Ascending aorta (tissue), 2 donors: ENCODE results near the gene MGAT5B. TPM values are rescaled to one million over a fixed set of nuclear protein-coding genes. Genes with fewer than 3 reads are reported as not detected.

Source experiments
- DNase-seq, 2 donors: peaks; one replicate each; pipeline ENCODE4 v3.0.0-alpha.2; 2019; ENCODE audit warnings: low spot score in 2 of 2
- H3K27ac ChIP-seq, 2 donors: fragments of 200-600 bp; sonication (generic); one replicate each; pipeline ENCODE4 v1.5.1; 2016 to 2017; ENCODE audit warnings: mild to moderate bottlenecking in 1 of 2
- H3K27me3 ChIP-seq: fragments of 200-600 bp; sonication (generic); one replicate; pipeline ENCODE4 v1.5.1; 2017
- H3K36me3 ChIP-seq, 2 donors: fragments of 200-600 bp; sonication (generic); one replicate each; pipeline ENCODE4 v1.5.1; 2016
- H3K4me1 ChIP-seq, 2 donors: fragments of 200-600 bp; sonication (generic); one replicate each; pipeline ENCODE4 v1.5.1; 2016 to 2017; ENCODE audit warnings: mild to moderate bottlenecking in 1 of 2
- H3K4me3 ChIP-seq, 2 donors: fragments of 200-600 bp; sonication (generic); one replicate each; pipeline ENCODE4 v1.5.1; 2016 to 2017; ENCODE audit warnings: mild to moderate bottlenecking in 1 of 2
- H3K9me3 ChIP-seq, 2 donors: fragments of 200-600 bp; sonication (generic); one replicate each; pipeline ENCODE4 v1.5.1; 2016
- intact Hi-C: fragments of 100-400 bp; cut with DNase I; formaldehyde crosslinking; loops from one replicate; pipeline ENCODE4 v1.15.1; 2023
- total RNA-seq: library from RNA; depleted of rRNA; stranded (reverse); fragments of >200 nt; gene quantifications from one replicate; pipeline ENCODE4 v1.1.0, GENCODE V29; 2016
- TF ChIP-seq, protein P1 (sequence below), 3 experiments: fragments of 200-600 bp in 2 of 3; fragments of 450-650 bp in 1 of 3; sonication (generic) in 2 of 3; IDR thresholded peaks; one replicate each; pipeline ENCODE4 v1.5.1; 2016 to 2019; ENCODE audit warnings: antibody characterized with exemption in 3 of 3, mild to moderate bottlenecking in 1 of 3, moderate library complexity in 1 of 3

MGAT5B gene
- total RNA-seq, 1 donor from 2014 or later, result not detected

DNA sequence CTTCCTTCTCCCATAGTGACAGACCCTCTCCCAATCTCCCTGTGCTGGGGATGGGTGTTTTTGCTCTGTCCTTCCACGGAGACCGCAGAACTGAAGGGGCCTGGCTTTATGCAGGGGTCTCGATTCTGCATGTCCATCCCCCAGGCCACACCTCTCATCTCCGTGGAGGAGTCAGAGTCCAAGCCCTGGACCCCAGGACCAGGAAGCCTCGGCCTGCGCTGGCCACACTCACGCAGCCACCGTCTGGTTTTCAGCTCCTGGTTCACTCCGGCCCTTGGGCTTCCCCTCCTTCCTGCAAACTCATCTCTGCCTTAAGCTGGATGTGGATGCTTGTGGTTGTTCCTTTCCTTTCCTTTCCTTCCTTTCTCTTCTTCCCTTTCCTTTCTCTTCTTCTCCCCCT, 90.8 kb downstream of the MGAT5B start:
- H3K9me3 ChIP-seq, result no peaks in the 10 kb centered on the region
- H3K27me3 ChIP-seq, result no peaks in the 10 kb centered on the region
- no peak overlapping the region for H3K27ac ChIP-seq
- H3K4me1 ChIP-seq, result no peaks in the 10 kb centered on the region
- no peak for DNase-seq
- TF ChIP-seq, protein P1, sequence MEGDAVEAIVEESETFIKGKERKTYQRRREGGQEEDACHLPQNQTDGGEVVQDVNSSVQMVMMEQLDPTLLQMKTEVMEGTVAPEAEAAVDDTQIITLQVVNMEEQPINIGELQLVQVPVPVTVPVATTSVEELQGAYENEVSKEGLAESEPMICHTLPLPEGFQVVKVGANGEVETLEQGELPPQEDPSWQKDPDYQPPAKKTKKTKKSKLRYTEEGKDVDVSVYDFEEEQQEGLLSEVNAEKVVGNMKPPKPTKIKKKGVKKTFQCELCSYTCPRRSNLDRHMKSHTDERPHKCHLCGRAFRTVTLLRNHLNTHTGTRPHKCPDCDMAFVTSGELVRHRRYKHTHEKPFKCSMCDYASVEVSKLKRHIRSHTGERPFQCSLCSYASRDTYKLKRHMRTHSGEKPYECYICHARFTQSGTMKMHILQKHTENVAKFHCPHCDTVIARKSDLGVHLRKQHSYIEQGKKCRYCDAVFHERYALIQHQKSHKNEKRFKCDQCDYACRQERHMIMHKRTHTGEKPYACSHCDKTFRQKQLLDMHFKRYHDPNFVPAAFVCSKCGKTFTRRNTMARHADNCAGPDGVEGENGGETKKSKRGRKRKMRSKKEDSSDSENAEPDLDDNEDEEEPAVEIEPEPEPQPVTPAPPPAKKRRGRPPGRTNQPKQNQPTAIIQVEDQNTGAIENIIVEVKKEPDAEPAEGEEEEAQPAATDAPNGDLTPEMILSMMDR (IDR thresholded peaks at IDR 0.05), result no peak
- H3K4me3 ChIP-seq, result no peak overlapping the region
- intact Hi-C loops, result no loop called here
- no peaks in the 10 kb centered on the region for H3K36me3 ChIP-seq

DNA sequence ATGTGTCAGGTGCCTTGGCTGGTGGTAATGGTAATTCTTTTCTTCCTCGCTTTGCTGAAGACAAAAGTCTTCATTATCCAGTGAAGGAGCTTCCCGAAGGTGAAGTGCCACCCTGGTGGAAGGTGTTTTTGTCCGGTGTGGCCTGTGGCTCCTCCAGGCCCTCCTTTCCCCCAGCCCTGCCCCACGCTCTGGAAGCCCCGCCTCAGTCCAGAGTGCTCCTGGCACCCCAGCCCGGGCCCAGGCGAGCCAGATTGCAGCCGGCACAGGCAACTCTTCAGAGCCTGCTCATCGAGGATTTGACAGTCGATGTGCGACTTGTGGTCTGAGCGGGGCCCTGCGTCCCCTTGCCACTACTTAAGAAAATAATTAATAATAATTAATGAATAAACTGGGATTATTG, 93.7 kb downstream of the MGAT5B start:
- H3K27me3 ChIP-seq, result no peaks in the 10 kb centered on the region
- DNase-seq, result no peak
- intact Hi-C loops, result no loop called here

DNA sequence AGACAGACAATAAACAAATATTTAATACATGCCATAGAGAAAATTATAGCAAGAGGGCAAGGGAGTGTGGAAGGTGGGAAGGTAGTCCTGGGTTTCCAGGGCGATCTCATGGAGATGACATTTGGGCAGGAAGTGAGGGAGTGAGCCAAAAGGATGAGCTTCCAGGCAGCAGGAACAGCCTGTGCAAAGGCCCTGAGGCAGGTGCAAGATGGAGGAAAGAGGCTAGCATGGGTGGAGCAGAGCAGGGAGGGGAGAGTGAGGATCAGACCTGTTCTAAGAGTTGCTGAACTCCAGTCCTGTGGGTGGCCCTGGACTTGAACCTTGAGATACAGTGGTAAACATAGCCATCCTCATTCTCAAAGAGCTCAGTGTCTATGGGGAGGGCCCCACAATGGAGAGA, 94.7 kb downstream of the MGAT5B start:
- Histone ChIP-seq H3K27ac (no peak overlapping the region), H3K4me1 (no peaks in the 10 kb centered on the region), H3K4me3 (no peak overlapping the region), H3K9me3 (no peaks in the 10 kb centered on the region), H3K27me3 (no peaks in the 10 kb centered on the region), H3K36me3 (no peaks in the 10 kb centered on the region)
- intact Hi-C loops, result no loop called here
- TF ChIP-seq, protein P1 (IDR thresholded peaks at IDR 0.05), result no peak
- DNase-seq, result no peak

More for the DNA sequence above, 93.7 kb downstream of the MGAT5B start:
- H3K4me3 ChIP-seq, result no peak overlapping the region
- no peaks in the 10 kb centered on the region for H3K4me1 ChIP-seq
- no peaks in the 10 kb centered on the region for H3K9me3 ChIP-seq
- no peaks in the 10 kb centered on the region for H3K36me3 ChIP-seq
- H3K27ac ChIP-seq, result no peak overlapping the region
- TF ChIP-seq, protein P1 (IDR thresholded peaks at IDR 0.05), result no peak

DNA sequence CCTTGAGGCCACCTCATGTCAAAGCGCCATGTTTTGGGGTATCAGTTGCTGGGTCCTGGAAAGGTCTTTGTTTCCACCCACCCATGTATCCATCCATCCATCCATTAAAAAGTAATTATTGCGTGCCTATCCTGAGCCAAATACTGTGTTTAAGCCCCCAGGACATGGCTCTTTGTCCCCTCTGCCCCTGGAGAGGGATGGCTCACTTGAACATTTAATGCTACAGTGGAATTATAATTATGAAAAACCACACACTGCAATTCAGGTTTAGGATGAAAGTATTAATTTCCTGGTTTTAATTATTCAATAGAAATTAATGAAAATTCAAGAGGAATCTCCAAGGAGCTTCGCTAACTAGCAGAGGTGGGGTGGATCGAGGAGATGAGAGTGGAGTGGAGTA, 97.8 kb downstream of the MGAT5B start:
- peaks cover 9% of the 10 kb centered on the region for H3K27me3 ChIP-seq
- intact Hi-C loops, result no loop called here

DNA sequence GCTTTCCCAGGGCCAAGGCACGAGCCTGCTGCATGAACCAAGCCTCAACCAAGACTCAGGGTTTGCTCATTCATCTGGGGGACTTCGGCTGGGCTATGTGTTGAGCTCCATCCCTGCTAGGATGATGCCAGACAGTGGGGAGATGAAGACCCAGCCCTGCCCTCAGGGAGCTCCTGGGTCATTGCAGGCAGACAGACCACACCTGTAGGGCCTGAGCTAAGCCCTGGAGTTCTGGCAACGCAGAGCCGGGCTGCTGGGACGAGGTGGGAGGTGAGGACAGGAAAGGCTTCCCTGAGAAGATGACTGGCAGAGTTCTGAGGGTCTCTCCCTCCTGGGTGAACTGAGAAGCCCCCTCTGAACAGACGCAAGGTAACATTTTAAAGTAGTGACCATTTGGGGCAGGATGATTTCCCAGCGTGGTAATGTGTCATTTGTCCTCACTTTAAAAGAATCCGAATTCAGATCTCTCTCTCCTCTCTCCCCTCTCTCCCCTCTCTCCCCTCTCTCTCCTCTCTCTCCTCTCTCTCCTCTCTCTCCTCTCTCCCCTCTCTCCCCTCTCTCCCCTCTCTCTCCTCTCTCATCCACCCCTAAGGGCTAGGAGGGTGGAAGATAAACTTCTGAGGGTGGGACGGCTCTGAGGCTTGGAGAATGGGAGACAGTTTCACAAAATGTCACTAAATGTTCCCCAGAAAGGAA, 98.4 kb downstream of the MGAT5B start:
- H3K27ac ChIP-seq, result no peak overlapping the region
- no peak for DNase-seq
- H3K4me1 ChIP-seq, result peaks cover 4 to 8% of the 10 kb centered on the region in 2 donors
- H3K4me3 ChIP-seq, result no peak overlapping the region
- TF ChIP-seq, protein P1 (IDR thresholded peaks at IDR 0.05), result no peak
- intact Hi-C loops, result no loop called here
- no peaks in the 10 kb centered on the region for H3K36me3 ChIP-seq
- H3K27me3 ChIP-seq, result peaks cover 9% of the 10 kb centered on the region
- H3K9me3 ChIP-seq, result no peaks in the 10 kb centered on the region

More for the DNA sequence above, 97.8 kb downstream of the MGAT5B start:
- no peak for DNase-seq
- H3K4me3 ChIP-seq, result no peak overlapping the region
- H3K4me1 ChIP-seq, result peaks cover 4 to 8% of the 10 kb centered on the region in 2 donors
- TF ChIP-seq, protein P1 (IDR thresholded peaks at IDR 0.05), result no peak
- H3K27ac ChIP-seq, result no peak overlapping the region
- no peaks in the 10 kb centered on the region for H3K36me3 ChIP-seq
- no peaks in the 10 kb centered on the region for H3K9me3 ChIP-seq
